HepG2 (cell line): Measurements from ENCODE around the gene COLGALT1. TPM values are rescaled to one million over a fixed set of nuclear protein-coding genes. Genes with fewer than 3 reads are reported as not detected.

Source experiments
- CTCF ChIP-seq: sonication (generic); formaldehyde crosslinking; IDR thresholded peaks from 2 replicates; pipeline ENCODE4 v1.5.0; 2020; ENCODE audit warnings: mild to moderate bottlenecking, missing genetic modification reagents, moderate library complexity
- HOXA7 ChIP-seq: sonication (generic); formaldehyde crosslinking; IDR thresholded peaks from 2 replicates; pipeline ENCODE4 v1.8.1; 2022; ENCODE audit warnings: mild to moderate bottlenecking, missing genetic modification reagents, moderate library complexity
- JUN ChIP-seq: sonication (generic); formaldehyde crosslinking; IDR thresholded peaks from 2 replicates; pipeline ENCODE4 v1.4.0; 2020; ENCODE audit warnings: mild to moderate bottlenecking, missing genetic modification reagents
- MTA1 ChIP-seq: sonication (generic); formaldehyde crosslinking; IDR thresholded peaks from 2 replicates; pipeline ENCODE4 v1.4.0; 2020; ENCODE audit warnings: missing genetic modification reagents, mild to moderate bottlenecking, borderline replicate concordance
- NCOA1 ChIP-seq: sonication (generic); formaldehyde crosslinking; IDR thresholded peaks from 2 replicates; pipeline ENCODE4 v1.9.0; 2021; ENCODE audit warnings: missing genetic modification reagents
- REPIN1 ChIP-seq: sonication (generic); formaldehyde crosslinking; IDR thresholded peaks from 2 replicates; pipeline ENCODE4 v1.8.0; 2022; ENCODE audit warnings: missing genetic modification reagents, low read depth, mild to moderate bottlenecking, borderline replicate concordance
- TBX2 ChIP-seq: sonication (generic); formaldehyde crosslinking; IDR thresholded peaks from 2 replicates; pipeline ENCODE4 v1.5.0; 2020; ENCODE audit warnings: missing genetic modification reagents, mild to moderate bottlenecking, borderline replicate concordance
- ZBTB43 ChIP-seq: sonication (generic); formaldehyde crosslinking; conservative IDR thresholded peaks from 2 replicates; pipeline ENCODE4 v1.4.0; 2020; ENCODE audit warnings: missing genetic modification reagents
- ZBTB44 ChIP-seq: sonication (generic); formaldehyde crosslinking; IDR thresholded peaks from 2 replicates; pipeline ENCODE4 v1.4.0; 2020; ENCODE audit warnings: missing genetic modification reagents
- polyA plus RNA-seq, 8 experiments: library from polyadenylated mRNA; depleted of rRNA in 3 of 8; stranded (reverse) in 7 of 8; unstranded in 1 of 8; fragments of >200 nt; fragmentation: Illumina TruSeq in 4 of 8; extraction: Trizol in 4 of 8; gene quantifications; 2 replicates each; pipeline versions ENCODE4 v1.2.1 to v1.2.3, GENCODE V29; 2011 to 2016; ENCODE audit warnings: low read depth in 4 of 8, missing spikeins in 1 of 8, mixed read lengths in 1 of 8; ENCODE audit not compliant: insufficient read depth in 1 of 8
- total RNA-seq, 5 experiments: library from RNA; depleted of rRNA; stranded (reverse); fragments of >200 nt; fragmentation: Illumina TruSeq; extraction: Trizol; gene quantifications; 2 replicates each; pipeline ENCODE4 v1.2.3, GENCODE V29; 2016; ENCODE audit warnings: low read depth in 1 of 5
- TF ChIP-seq, protein P1 (sequence below): sonication (generic); formaldehyde crosslinking; IDR thresholded peaks from 2 replicates; pipeline ENCODE4 v1.4.0; 2020; ENCODE audit warnings: missing genetic modification reagents
- TF ChIP-seq, protein P2 (sequence below): sonication (generic); formaldehyde crosslinking; IDR thresholded peaks from 2 replicates; pipeline ENCODE4 v1.5.1; 2020; ENCODE audit warnings: mild to moderate bottlenecking, missing genetic modification reagents, moderate library complexity

The COLGALT1 gene
- total and polyA plus RNA-seq, 2 of the 13 experiments (the other 11 are each of a cell fraction or from before 2014, with no cell fraction given), result 58.0 to 211 TPM

DNA sequence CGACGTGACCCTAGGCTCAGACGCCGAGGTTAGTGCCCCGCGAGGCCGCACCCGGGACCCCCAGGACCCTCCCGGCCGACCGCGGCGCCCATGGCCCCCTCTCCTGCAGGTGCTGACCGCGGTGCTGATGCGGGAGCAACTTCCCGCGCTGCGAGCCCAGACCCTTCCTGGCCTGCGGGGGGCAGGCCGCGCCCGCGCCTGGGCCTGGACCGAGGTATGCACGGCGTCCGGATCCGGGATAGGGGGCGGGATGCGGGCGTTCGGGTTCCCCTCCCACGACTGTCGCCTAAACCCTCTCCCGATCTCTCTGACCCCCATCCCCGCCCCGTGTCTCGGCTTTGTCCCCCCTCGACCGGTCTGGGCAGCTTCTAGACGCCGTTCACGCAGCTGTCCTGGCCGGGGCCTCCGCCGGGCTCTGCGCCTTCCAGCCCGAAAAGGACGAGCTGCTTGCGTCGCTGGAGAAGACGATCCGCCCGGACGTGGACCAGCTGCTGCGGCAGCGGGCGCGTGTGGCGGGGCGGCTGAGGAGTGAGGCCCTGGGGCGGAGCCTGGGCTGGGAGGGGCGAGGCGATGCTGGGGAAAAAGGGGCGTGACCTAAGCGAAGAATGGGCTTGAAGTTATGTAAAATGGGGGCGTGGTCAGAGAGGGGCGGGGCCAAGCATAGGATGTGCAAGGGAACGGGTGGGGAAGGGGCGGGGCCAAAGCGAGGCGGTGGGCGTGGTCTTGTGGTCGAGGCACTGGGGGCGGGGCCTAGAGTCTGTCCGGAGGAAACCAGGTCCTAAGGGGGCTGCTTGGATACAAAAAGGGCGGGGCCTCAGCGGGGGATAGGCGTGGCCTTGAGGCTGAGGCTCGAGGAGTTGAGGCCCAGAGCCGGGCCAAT is 16.0 kb upstream of the COLGALT1 start (continued):
- TF ChIP-seq ZBTB43 (CRISPR knock-in tag), result 0 out of 2 replicates have a peak, but pooled peaks have one; percentile 34
- TF ChIP-seq, protein P1, sequence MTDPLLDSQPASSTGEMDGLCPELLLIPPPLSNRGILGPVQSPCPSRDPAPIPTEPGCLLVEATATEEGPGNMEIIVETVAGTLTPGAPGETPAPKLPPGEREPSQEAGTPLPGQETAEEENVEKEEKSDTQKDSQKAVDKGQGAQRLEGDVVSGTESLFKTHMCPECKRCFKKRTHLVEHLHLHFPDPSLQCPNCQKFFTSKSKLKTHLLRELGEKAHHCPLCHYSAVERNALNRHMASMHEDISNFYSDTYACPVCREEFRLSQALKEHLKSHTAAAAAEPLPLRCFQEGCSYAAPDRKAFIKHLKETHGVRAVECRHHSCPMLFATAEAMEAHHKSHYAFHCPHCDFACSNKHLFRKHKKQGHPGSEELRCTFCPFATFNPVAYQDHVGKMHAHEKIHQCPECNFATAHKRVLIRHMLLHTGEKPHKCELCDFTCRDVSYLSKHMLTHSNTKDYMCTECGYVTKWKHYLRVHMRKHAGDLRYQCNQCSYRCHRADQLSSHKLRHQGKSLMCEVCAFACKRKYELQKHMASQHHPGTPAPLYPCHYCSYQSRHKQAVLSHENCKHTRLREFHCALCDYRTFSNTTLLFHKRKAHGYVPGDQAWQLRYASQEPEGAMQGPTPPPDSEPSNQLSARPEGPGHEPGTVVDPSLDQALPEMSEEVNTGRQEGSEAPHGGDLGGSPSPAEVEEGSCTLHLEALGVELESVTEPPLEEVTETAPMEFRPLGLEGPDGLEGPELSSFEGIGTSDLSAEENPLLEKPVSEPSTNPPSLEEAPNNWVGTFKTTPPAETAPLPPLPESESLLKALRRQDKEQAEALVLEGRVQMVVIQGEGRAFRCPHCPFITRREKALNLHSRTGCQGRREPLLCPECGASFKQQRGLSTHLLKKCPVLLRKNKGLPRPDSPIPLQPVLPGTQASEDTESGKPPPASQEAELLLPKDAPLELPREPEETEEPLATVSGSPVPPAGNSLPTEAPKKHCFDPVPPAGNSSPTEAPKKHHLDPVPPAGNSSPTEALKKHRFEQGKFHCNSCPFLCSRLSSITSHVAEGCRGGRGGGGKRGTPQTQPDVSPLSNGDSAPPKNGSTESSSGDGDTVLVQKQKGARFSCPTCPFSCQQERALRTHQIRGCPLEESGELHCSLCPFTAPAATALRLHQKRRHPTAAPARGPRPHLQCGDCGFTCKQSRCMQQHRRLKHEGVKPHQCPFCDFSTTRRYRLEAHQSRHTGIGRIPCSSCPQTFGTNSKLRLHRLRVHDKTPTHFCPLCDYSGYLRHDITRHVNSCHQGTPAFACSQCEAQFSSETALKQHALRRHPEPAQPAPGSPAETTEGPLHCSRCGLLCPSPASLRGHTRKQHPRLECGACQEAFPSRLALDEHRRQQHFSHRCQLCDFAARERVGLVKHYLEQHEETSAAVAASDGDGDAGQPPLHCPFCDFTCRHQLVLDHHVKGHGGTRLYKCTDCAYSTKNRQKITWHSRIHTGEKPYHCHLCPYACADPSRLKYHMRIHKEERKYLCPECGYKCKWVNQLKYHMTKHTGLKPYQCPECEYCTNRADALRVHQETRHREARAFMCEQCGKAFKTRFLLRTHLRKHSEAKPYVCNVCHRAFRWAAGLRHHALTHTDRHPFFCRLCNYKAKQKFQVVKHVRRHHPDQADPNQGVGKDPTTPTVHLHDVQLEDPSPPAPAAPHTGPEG (CRISPR knock-in tag), result 0 out of 2 replicates have a peak, but pooled peaks have one; percentile 36
- no peak for TF ChIP-seq ZBTB44
- TF ChIP-seq JUN (CRISPR knock-in tag), result no peak
- TF ChIP-seq HOXA7, result no peak
- 0 out of 2 replicates have a peak, but pooled peaks have one; percentile 55 for TF ChIP-seq REPIN1 (CRISPR knock-in tag)
- TF ChIP-seq, protein P2, sequence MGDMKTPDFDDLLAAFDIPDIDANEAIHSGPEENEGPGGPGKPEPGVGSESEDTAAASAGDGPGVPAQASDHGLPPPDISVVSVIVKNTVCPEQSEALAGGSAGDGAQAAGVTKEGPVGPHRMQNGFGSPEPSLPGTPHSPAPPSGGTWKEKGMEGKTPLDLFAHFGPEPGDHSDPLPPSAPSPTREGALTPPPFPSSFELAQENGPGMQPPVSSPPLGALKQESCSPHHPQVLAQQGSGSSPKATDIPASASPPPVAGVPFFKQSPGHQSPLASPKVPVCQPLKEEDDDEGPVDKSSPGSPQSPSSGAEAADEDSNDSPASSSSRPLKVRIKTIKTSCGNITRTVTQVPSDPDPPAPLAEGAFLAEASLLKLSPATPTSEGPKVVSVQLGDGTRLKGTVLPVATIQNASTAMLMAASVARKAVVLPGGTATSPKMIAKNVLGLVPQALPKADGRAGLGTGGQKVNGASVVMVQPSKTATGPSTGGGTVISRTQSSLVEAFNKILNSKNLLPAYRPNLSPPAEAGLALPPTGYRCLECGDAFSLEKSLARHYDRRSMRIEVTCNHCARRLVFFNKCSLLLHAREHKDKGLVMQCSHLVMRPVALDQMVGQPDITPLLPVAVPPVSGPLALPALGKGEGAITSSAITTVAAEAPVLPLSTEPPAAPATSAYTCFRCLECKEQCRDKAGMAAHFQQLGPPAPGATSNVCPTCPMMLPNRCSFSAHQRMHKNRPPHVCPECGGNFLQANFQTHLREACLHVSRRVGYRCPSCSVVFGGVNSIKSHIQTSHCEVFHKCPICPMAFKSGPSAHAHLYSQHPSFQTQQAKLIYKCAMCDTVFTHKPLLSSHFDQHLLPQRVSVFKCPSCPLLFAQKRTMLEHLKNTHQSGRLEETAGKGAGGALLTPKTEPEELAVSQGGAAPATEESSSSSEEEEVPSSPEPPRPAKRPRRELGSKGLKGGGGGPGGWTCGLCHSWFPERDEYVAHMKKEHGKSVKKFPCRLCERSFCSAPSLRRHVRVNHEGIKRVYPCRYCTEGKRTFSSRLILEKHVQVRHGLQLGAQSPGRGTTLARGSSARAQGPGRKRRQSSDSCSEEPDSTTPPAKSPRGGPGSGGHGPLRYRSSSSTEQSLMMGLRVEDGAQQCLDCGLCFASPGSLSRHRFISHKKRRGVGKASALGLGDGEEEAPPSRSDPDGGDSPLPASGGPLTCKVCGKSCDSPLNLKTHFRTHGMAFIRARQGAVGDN (CRISPR knock-in tag), result peak; percentile 78
- no peak for TF ChIP-seq MTA1 (CRISPR knock-in tag)
- 0 out of 2 replicates have a peak, but pooled peaks have one; percentile 48 for TF ChIP-seq NCOA1 (CRISPR knock-in tag)
- TF ChIP-seq TBX2 (CRISPR knock-in tag), result peak; percentile 41; the same call in 1 of the 2 replicates
- peak; percentile 74 for TF ChIP-seq CTCF
